ENCODE results near the gene VEGFC. TPM values are rescaled to one million over a fixed set of nuclear protein-coding genes. Genes with fewer than 3 reads are reported as not detected.

VEGFC gene
- total RNA-seq, 1 experiment from 2014 or later = not detected

DNA sequence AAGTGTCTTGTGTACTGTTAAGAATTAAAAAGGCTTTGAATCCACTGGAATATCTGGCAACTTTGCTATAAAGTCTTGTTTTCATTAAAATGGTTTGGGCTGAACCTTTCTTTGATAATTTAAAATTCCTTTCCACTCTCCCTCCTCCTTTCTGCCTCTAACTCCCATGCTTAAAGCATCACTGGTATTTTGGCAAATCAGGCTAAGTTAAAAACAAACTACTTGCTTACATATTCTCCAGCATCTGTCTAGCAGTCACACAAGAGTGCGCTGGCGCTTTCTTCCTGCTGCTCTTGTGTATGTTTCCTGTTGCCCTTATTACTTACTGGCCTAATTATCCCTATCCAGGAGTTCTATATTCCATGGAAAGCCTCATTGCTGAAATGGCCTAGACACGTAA lies 136.6 kb downstream of the VEGFC start (continued):
- TF ChIP-seq, protein P1, sequence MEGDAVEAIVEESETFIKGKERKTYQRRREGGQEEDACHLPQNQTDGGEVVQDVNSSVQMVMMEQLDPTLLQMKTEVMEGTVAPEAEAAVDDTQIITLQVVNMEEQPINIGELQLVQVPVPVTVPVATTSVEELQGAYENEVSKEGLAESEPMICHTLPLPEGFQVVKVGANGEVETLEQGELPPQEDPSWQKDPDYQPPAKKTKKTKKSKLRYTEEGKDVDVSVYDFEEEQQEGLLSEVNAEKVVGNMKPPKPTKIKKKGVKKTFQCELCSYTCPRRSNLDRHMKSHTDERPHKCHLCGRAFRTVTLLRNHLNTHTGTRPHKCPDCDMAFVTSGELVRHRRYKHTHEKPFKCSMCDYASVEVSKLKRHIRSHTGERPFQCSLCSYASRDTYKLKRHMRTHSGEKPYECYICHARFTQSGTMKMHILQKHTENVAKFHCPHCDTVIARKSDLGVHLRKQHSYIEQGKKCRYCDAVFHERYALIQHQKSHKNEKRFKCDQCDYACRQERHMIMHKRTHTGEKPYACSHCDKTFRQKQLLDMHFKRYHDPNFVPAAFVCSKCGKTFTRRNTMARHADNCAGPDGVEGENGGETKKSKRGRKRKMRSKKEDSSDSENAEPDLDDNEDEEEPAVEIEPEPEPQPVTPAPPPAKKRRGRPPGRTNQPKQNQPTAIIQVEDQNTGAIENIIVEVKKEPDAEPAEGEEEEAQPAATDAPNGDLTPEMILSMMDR (IDR thresholded peaks at IDR 0.05 in 2 of 3, conservative IDR thresholded peaks at IDR 0.05 in 1 of 3; ENCODE audit: borderline replicate concordance in 1 of 3, insufficient read depth in 1 of 3, low read depth in 2 of 3, low read length in 2 of 3) = no peak
- no peak for TF ChIP-seq SIN3A (IDR thresholded peaks at IDR 0.05; ENCODE audit: low read depth)
- no peak for TF ChIP-seq ELF1 (IDR thresholded peaks at IDR 0.05; ENCODE audit: borderline replicate concordance, low read depth)
- no peak for TF ChIP-seq SRF (IDR thresholded peaks at IDR 0.05; ENCODE audit: low read depth)
- TF ChIP-seq EZH2phosphoT487 (IDR thresholded peaks at IDR 0.05; ENCODE audit: borderline replicate concordance) = no peak
- TF ChIP-seq YY1 (IDR thresholded peaks at IDR 0.05; ENCODE audit: extremely low read depth, insufficient replicate concordance, low read depth, low read length) = no peak
- TF ChIP-seq, protein P2, sequence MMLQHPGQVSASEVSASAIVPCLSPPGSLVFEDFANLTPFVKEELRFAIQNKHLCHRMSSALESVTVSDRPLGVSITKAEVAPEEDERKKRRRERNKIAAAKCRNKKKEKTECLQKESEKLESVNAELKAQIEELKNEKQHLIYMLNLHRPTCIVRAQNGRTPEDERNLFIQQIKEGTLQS (IDR thresholded peaks at IDR 0.05) = no peak
- no peak for TF ChIP-seq POLR2A (IDR thresholded peaks at IDR 0.05; ENCODE audit: borderline replicate concordance, extremely low read depth, insufficient read depth, insufficient read length)

DNA sequence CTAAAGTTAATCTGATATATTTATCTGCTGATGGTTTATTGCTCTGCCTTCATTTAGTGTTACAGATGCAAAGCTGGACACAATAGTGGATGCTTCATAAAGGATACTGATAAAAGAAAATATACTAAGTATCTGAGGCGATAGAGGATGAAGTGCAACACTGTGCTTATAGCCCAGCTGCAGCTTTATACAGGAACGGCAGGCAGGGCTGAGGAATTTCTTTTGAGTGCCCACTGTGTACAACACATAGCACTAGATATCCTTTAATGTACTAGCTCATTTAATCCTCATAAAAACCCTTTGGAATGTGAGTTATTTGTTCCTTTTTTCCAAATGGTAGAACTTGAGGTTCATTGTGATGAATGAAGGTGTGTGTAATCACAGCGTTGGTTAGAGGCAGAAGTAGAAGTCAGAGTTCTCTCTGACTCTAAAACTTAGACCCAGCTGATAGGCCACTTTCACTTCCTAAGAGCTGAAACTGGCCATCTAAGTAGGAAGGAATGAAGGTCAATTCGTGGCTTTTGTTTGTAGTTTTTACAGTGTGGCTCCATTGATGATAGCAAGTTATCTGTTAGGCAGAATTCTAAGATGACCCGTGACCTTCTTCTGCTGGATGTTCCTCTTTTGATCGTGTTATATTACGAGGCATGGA lies 138.0 kb downstream of the VEGFC start:
- POLR2A ChIA-PET = no interaction called here
- Histone ChIP-seq H3K9ac (ENCODE audit: low read length) (no peak overlapping the region), H3K9me3 (ENCODE audit: control insufficient read depth in 1 of 2, insufficient read depth in 1 of 2, low read depth in 1 of 2, low read length in 2 of 2) (no peaks in the 10 kb centered on the region), H3K79me2 (ENCODE audit: insufficient read depth, low read length) (no peaks in the 10 kb centered on the region), H3K4me1 (ENCODE audit: control insufficient read depth in 1 of 2, insufficient read depth in 2 of 2, low read length in 2 of 2) (no peaks in the 10 kb centered on the region), H3K27me3 (ENCODE audit: insufficient read depth, low read length) (no peaks in the 10 kb centered on the region), H4K20me1 (ENCODE audit: insufficient read depth) (no peaks in the 10 kb centered on the region), H3K9me2 (ENCODE audit: insufficient read depth) (no peaks in the 10 kb centered on the region), H3K4me2 (ENCODE audit: low read length) (no peak overlapping the region), H3K4me3 (replicated peaks in 1 of 2; ENCODE audit: low read depth in 1 of 2, low read length in 2 of 2) (no peak overlapping the region), H3K36me3 (ENCODE audit: control insufficient read depth in 1 of 2, insufficient read depth in 2 of 2, low read length in 2 of 2) (no peaks in the 10 kb centered on the region), H3K27ac (ENCODE audit: low read depth, low read length) (no peak overlapping the region), H2AFZ (ENCODE audit: low read depth, low read length, poor library complexity, severe bottlenecking) (no peak overlapping the region)
- TF ChIP-seq SP1 (IDR thresholded peaks at IDR 0.05; ENCODE audit: low read depth) = no peak
- TF ChIP-seq POLR2AphosphoS5 (IDR thresholded peaks at IDR 0.05; ENCODE audit: low read depth, low read length) = no peak
- TF ChIP-seq ZNF274 (IDR thresholded peaks at IDR 0.05; ENCODE audit: low read depth, low read length) = no peak
- TF ChIP-seq ELF1 (IDR thresholded peaks at IDR 0.05; ENCODE audit: borderline replicate concordance, low read depth) = no peak
- TF ChIP-seq, protein P3, sequence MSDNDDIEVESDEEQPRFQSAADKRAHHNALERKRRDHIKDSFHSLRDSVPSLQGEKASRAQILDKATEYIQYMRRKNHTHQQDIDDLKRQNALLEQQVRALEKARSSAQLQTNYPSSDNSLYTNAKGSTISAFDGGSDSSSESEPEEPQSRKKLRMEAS (IDR thresholded peaks at IDR 0.05) = no peak
- TF ChIP-seq TCF7L2 (IDR thresholded peaks at IDR 0.05; ENCODE audit: borderline replicate concordance, extremely low read depth, insufficient read depth, insufficient read length) = no peak
- no peak for TF ChIP-seq YY1 (IDR thresholded peaks at IDR 0.05; ENCODE audit: extremely low read depth, insufficient replicate concordance, low read depth, low read length)
- TF ChIP-seq, protein P4, sequence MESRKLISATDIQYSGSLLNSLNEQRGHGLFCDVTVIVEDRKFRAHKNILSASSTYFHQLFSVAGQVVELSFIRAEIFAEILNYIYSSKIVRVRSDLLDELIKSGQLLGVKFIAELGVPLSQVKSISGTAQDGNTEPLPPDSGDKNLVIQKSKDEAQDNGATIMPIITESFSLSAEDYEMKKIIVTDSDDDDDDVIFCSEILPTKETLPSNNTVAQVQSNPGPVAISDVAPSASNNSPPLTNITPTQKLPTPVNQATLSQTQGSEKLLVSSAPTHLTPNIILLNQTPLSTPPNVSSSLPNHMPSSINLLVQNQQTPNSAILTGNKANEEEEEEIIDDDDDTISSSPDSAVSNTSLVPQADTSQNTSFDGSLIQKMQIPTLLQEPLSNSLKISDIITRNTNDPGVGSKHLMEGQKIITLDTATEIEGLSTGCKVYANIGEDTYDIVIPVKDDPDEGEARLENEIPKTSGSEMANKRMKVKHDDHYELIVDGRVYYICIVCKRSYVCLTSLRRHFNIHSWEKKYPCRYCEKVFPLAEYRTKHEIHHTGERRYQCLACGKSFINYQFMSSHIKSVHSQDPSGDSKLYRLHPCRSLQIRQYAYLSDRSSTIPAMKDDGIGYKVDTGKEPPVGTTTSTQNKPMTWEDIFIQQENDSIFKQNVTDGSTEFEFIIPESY (IDR thresholded peaks at IDR 0.05; ENCODE audit: extremely low read depth, insufficient replicate concordance, low read length) = no peak
- no peak for TF ChIP-seq JUND (IDR thresholded peaks at IDR 0.05)
- TF ChIP-seq, protein P2 (IDR thresholded peaks at IDR 0.05) = no peak
- TF ChIP-seq RAD21 (IDR thresholded peaks at IDR 0.05; ENCODE audit: low read depth) = no peak
- DNase-seq (ENCODE audit: low read depth, low spot score) (no peak), ATAC-seq (no peak)
- RAD21 ChIA-PET (ENCODE audit: low non-redundant PET in 1 of 2, low total read pairs in 2 of 2, uncharacterized antibody in 2 of 2, unreplicated experiment in 2 of 2) = no interaction called here
- intact Hi-C loops (cut with micrococcal nuclease) = no loop called here
- CTCF ChIA-PET = no interaction called here
- BruUV-seq (replicated peaks) = no TSS peak

All from HCT116 (cell line).